ENCODE measurements around the gene ROCK2.

DNA sequence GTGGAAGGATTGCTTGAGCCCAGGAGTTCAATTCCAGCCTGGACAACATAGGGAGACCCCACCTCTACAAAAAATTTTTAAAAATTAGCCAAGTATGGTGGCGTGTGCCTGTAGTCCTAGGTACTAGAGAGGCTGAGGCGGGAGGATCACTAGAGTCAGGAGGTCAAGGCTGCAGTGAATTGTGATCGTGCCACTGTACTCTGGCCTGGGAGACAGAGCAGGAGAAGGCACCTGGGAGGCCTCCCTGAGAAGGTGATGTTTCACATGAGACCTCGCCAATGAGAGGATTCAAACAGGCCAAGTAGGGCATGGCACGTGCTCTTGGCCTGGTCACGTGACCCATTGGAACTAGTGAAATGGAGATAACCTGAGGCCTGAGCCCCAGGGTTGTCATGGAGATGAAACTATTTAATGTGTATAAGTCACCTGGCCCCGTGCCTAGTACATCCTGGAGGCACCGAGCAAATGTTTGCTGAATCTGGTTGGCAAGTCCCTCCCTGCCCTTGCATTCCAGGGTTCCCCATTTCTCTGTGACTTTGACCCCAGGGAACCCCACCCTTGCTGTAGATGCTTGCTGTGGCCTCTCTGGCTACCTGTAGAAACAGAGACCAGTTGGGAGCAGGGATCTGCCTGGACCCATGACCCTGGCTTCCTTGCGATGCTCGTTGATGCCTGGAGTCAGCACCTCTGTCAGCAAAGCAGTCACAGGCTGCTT is 26.1 kb upstream of the ROCK2 start:
- TF ChIP-seq POLR3A (IDR thresholded peaks at IDR 0.05; ENCODE audit: borderline replicate concordance, extremely low read depth, insufficient read depth, insufficient read length), result no peak
- no peak for TF ChIP-seq NR2C2 (CRISPR knock-in tag; IDR thresholded peaks at IDR 0.05)
- TF ChIP-seq NR2C2 (tag; IDR thresholded peaks at IDR 0.05), result no peak
